GM12801 (cell line): Measurements from ENCODE around the gene MSANTD2.

ENCODE experiments used
- TF ChIP-seq, protein P1 (sequence below): IDR thresholded peaks from one replicate; pipeline ENCODE4 v1.5.1; 2011; ENCODE audit warnings: control low read depth; ENCODE audit not compliant: insufficient read length; ENCODE audit errors: extremely low read depth

Gene MSANTD2

DNA sequence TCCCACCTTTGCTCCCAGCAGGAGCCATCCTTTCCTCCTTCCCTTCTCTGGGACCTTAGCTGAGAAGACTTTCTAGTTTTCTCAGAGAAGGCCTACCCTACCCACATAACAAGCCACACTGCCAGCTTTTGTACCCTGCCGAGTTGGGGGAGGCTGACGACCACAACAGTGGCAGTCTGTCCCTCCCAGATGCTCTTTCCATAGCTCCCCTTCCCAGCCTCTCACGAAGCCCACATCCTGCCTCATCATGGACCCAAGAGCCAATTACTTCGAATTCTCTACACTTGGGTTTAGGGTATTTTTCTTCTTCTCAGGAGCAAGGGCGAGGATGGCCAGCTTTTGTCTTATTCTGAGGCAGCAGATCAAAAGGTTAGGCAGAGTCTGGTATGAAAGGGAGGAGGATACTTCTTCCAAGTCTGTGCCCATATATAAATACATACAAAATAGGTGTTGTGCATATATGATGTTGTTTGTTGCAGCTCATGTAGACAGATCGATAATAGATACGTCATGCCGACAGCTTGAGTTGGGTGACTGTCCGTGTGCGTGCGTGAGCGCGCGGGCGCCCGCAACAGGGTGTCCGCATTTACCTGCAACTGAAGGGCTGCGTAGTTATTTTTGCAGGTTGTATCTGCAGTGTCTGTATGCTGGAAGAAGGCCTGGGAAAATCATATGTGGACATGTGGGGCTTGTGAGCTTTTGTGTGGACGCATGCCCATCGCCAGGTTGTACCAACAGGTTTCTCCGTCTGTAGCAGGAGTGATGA, 61.3 kb downstream of the MSANTD2 start:
- TF ChIP-seq, protein P1, sequence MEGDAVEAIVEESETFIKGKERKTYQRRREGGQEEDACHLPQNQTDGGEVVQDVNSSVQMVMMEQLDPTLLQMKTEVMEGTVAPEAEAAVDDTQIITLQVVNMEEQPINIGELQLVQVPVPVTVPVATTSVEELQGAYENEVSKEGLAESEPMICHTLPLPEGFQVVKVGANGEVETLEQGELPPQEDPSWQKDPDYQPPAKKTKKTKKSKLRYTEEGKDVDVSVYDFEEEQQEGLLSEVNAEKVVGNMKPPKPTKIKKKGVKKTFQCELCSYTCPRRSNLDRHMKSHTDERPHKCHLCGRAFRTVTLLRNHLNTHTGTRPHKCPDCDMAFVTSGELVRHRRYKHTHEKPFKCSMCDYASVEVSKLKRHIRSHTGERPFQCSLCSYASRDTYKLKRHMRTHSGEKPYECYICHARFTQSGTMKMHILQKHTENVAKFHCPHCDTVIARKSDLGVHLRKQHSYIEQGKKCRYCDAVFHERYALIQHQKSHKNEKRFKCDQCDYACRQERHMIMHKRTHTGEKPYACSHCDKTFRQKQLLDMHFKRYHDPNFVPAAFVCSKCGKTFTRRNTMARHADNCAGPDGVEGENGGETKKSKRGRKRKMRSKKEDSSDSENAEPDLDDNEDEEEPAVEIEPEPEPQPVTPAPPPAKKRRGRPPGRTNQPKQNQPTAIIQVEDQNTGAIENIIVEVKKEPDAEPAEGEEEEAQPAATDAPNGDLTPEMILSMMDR = no peak

DNA sequence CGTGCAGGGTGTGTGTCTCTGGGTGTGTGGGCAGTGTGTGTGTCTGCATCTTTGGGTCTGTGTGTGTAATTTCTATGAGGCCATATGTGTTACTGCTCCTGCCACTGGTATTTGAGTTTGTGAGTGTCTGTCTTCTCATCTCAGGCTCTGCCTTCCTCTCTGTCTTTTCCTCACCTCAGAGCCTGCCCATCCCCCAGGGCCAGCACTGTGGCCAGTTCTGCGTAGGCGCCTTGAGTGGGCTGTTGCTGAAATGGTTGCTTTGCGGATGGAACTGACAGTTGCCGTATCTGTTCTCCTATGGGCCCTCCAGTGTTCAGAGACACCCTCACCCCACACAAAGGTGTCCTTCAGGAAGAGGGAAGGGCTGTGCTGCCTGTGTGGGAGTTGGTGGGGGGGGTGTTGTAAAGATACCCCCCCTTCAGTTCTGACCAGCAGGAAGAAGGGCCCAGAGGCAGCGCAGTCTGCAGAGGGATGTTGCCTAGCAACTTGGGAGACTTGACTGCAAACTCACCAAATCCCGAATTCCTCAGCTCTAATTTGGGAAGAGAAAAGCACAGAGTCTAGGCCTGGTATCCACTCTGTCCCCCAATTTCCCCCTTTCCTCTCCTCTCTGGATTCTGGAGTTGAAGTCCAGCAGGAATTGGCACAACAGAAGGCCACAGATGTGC, 62.4 kb downstream of the MSANTD2 start:
- TF ChIP-seq, protein P1 = no peak

DNA sequence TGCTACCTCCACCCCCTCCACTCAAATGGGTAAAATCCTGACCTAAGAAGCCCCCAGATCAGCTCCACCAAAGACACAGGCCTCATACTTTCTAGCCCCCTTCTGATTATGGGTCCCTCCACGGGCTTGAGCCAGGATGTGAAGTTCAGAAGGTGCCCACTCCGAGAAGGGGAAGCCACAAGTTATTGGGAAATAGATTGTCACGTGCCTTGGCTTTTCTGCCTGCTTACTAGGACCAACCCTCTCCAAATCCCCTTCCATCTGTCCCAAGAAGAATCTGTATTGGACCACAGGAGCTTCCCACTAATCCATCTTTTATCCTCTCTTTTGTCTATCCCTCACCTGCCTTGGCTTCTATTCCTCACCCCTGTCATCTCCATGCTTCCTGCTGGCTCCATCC, 63.5 kb downstream of the MSANTD2 start:
- TF ChIP-seq, protein P1 = no peak

DNA sequence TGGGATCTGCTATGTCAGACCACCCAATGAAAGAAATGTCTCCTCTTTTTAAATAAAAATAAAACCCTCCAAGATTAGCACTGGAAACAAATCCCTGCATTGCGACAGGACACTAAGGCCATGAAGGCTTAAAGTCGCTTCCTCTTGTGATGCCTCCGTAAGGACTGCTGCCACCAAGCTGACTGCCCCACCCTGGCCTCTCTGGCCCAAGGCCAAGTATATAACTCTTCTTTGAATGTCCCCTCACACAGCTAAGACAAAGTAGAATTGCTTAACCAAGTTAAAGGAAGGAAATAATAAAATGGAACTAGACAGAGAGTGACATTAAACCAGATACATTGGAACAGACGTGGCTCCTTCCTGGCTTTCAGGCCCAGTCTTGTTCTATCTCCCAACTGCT, 68.0 kb downstream of the MSANTD2 start:
- TF ChIP-seq, protein P1 = no peak

DNA sequence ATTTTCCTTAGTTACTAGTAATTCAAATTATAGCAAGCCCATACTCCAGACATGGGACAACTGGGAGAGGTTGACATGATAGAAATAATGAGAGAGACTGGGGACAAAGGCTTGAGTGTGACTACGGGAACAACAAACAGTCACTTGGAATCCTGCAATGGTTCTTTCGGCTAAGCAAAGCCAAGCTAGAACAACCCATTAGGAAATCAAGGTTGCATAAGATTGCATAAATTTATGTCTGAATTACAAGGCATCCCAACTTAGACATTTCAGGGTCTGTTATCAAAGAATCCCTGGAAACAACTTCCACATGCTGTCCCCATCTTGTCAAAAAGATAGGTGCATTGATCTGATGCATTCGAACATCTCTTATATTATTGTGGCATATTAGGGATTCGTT, 70.6 kb downstream of the MSANTD2 start:
- TF ChIP-seq, protein P1 = no peak

DNA sequence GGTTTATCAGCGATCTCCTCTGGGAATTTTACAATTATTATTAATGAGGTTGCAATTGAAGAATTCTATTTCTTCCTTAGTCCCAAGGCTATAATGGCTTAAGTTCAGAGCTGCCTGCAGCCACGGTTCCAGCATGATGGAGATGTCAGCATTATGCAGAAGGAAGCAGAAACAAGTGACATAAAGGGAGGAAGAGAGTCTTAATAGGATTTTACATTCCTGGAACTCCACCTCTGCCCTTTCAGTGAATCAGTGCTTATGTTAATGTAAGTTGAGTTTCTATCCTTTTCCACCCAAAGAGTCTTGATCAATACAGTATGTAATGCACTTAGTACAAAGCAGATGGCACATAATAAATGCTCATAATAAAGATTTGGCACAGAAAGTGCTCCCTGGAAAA, 72.1 kb downstream of the MSANTD2 start:
- TF ChIP-seq, protein P1 = no peak

DNA sequence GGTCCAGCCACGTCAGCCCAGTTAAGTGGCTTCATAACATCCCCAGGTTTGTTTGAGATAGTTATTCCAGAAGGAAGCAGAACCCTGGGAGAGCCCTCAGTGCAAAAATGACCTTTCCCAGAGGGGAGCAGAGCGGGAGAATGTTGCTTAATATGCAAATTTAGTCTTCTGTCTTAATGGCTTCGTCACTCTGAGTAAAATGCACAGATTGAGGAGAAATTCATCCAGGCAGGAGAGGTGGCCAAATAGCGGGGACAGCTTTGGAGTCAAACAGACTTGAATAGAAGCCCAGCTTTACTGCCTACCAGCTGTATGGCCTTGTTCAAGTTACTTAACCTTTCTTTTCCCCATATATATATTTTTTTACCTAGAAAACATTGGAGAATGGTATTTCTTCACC, 72.7 kb downstream of the MSANTD2 start:
- TF ChIP-seq, protein P1 = no peak
